ENCODE results near the gene PSME3.
A peak's percentile ranks its signal among the peaks of the same experiment; 100 is the strongest.

PSME3 gene

DNA sequence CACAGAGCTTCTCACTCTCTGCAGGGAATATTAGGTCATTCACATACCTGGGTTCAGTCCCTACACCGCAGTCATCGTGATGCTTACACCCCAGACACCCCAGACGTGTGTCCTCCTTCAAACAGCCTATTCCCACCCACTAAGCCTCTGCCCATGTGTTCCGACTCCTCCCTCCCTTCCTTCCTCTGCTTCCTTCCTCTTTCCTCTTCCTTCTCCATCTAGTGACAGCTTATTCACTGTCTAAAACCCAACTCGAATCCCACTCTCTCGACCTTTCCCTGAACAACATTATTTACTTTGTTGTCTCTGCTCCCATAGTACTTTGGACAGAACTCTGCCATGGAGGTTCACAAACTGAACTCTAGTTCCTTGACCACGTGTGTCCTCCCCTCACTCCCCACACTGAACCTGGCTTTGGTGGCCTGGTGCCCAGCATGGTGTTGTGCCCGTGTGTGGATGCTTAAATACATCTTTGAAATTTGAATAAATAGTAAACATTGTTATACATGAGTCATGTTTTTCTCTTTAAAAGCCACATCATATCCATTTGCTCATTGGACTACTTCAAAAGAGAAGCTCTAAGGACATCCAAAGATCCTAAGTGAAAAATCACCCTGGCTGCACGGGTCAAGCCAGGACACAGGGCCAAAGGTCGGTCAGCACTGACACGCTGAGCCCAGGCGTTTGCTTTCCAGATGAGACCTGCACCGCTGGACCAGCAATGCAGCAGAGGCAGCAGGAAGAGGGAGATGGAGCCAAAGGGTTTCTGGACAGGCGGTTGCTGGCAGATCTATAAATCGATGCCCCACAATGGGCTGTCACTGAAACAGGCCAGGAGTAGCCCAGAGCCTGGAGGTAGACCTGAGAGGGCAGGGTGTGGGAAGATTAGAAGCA, 53.3 kb downstream of the PSME3 start:
- H3K36me3 ChIP-seq (ENCODE audit: control insufficient read depth, insufficient read depth, low read length): no peaks in the 10 kb centered on the region
- no peak overlapping the region for H3K4me2 ChIP-seq (ENCODE audit: low read length)
- no peaks in the 10 kb centered on the region for H3K27me3 ChIP-seq (ENCODE audit: control insufficient read depth, insufficient read depth, low read length)
- H3K4me1 ChIP-seq: no peaks in the 10 kb centered on the region
- no peaks in the 10 kb centered on the region for H3K9me3 ChIP-seq (ENCODE audit: control insufficient read depth, low read length)
- TF ChIP-seq, protein P1, sequence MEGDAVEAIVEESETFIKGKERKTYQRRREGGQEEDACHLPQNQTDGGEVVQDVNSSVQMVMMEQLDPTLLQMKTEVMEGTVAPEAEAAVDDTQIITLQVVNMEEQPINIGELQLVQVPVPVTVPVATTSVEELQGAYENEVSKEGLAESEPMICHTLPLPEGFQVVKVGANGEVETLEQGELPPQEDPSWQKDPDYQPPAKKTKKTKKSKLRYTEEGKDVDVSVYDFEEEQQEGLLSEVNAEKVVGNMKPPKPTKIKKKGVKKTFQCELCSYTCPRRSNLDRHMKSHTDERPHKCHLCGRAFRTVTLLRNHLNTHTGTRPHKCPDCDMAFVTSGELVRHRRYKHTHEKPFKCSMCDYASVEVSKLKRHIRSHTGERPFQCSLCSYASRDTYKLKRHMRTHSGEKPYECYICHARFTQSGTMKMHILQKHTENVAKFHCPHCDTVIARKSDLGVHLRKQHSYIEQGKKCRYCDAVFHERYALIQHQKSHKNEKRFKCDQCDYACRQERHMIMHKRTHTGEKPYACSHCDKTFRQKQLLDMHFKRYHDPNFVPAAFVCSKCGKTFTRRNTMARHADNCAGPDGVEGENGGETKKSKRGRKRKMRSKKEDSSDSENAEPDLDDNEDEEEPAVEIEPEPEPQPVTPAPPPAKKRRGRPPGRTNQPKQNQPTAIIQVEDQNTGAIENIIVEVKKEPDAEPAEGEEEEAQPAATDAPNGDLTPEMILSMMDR (IDR thresholded peaks at IDR 0.05): no peak
- no peak overlapping the region for H2AFZ ChIP-seq
- no peak overlapping the region for H3K9ac ChIP-seq
- no peak overlapping the region for H3K27ac ChIP-seq
- H3K4me3 ChIP-seq (ENCODE audit: low read depth, low read length): no peak overlapping the region
- no peaks in the 10 kb centered on the region for H3K79me2 ChIP-seq

DNA sequence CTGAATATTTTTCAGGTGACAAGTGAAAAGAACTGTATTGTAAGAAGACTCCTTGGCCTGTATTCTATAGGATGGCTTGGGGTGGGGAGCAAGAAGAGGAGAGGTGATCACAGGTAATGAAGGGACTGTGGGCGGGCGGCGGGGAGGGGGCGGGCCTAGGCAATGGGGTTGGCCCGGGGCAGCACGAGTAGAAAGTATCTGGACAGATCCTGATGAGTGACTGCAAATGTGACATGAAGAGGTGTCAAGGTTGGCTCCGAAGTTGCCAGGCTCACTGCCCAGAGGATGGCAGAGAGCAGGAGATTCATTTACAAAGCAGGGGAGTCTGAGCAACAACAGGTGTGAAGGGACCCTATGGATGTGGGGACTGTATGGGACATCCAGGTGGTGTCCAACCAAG, 56.6 kb downstream of the PSME3 start:
- Histone ChIP-seq H3K36me3 (ENCODE audit: control insufficient read depth, insufficient read depth, low read length) (no peaks in the 10 kb centered on the region), H3K27me3 (ENCODE audit: control insufficient read depth, insufficient read depth, low read length) (no peaks in the 10 kb centered on the region), H3K9me3 (ENCODE audit: control insufficient read depth, low read length) (no peaks in the 10 kb centered on the region), H3K9ac (no peak overlapping the region), H3K4me1 (no peaks in the 10 kb centered on the region), H2AFZ (no peak overlapping the region), H3K4me3 (ENCODE audit: low read depth, low read length) (no peak overlapping the region), H3K27ac (no peak overlapping the region), H3K79me2 (no peaks in the 10 kb centered on the region), H3K4me2 (ENCODE audit: low read length) (no peak overlapping the region)
- TF ChIP-seq, protein P1 (IDR thresholded peaks at IDR 0.05): no peak

DNA sequence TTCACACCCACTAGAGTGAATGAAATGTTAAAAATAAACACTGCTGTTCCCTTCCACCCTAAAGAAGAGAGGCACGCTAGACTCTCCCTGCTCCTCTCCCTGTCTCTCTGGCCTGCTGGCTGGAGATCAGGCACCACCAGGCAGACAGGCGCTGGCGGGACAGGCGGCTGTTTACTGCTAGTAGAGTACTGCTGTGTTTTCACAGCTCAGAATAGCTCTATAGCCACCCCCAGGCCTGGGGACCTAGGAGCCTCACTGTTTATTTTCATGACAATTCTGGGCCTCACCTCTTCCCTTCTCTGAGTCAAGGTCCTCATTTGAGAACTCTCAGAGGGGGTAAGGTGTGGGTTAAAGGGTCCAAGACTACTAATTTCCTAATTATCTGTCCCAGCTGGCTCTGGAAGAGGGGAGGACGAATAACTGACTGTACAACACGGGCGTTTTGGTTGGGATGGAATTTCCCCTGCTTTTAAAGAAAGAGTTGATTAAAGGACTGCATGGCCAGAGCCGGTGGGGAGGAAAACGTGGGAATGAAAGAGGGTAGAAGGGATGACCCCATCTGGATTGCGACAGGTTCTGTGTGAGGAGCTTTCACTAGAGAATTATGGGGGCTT, 58.4 kb downstream of the PSME3 start:
- TF ChIP-seq, protein P1 (IDR thresholded peaks at IDR 0.05): no peak
- H3K79me2 ChIP-seq: no peaks in the 10 kb centered on the region
- H3K9ac ChIP-seq: no peak overlapping the region
- no peaks in the 10 kb centered on the region for H3K9me3 ChIP-seq (ENCODE audit: control insufficient read depth, low read length)
- peak overlapping the region; percentile 50 for H2AFZ ChIP-seq
- no peak overlapping the region for H3K4me3 ChIP-seq (ENCODE audit: low read depth, low read length)
- no peaks in the 10 kb centered on the region for H3K36me3 ChIP-seq (ENCODE audit: control insufficient read depth, insufficient read depth, low read length)
- H3K4me1 ChIP-seq: no peaks in the 10 kb centered on the region
- peak overlapping the region; percentile 44 for H3K27ac ChIP-seq
- H3K4me2 ChIP-seq (ENCODE audit: low read length): no peak overlapping the region
- H3K27me3 ChIP-seq (ENCODE audit: control insufficient read depth, insufficient read depth, low read length): no peaks in the 10 kb centered on the region

DNA sequence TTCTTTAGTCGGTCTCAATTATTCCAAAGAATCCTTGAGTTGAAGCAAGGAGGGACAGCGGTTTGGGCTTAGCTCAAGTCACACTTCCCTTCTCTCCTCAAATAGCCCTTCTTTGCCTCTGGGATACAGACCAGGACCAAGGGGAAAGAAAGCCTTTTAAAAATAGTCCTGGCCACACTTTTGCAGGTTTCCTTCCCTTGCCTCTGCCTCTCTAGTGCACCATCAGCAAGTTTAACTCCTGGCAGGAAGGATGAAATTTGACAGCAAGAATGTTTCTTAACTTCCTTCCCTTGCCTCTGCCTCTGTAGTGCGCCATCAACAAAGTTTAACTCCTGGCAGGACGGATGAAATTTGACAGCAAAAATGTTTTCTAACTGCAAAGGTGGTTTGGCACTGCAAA, 60.2 kb downstream of the PSME3 start:
- Histone ChIP-seq H3K27ac (no peak overlapping the region), H3K9ac (no peak overlapping the region)

More for the DNA sequence above, 60.2 kb downstream of the PSME3 start:
- H3K9me3 ChIP-seq (ENCODE audit: control insufficient read depth, low read length): no peaks in the 10 kb centered on the region
- H3K4me1 ChIP-seq: no peaks in the 10 kb centered on the region
- H2AFZ ChIP-seq: peak overlapping the region; percentile 58
- H3K79me2 ChIP-seq: no peaks in the 10 kb centered on the region
- H3K36me3 ChIP-seq (ENCODE audit: control insufficient read depth, insufficient read depth, low read length): no peaks in the 10 kb centered on the region
- no peak overlapping the region for H3K4me2 ChIP-seq (ENCODE audit: low read length)
- no peaks in the 10 kb centered on the region for H3K27me3 ChIP-seq (ENCODE audit: control insufficient read depth, insufficient read depth, low read length)
- TF ChIP-seq, protein P1 (IDR thresholded peaks at IDR 0.05): no peak
- H3K4me3 ChIP-seq (ENCODE audit: low read depth, low read length): no peak overlapping the region

All from parathyroid adenoma (tissue), 2 donors.